Activated naive CD8-positive, alpha-beta T cell treated with anti-CD3 and anti-CD28 coated beads, Interleukin-2, amount 50 U/mL, for 16 hours (primary cell): ENCODE results near the gene SLC44A1.
"Not testable (repeated sequence)": the region's sequence is repeated elsewhere in the genome, so short reads cannot be mapped to it uniquely, and the experiment has no call there.

Source experiments
- DNase-seq: peaks from one replicate; pipeline ENCODE4 v3.0.0-alpha.2; 2020; ENCODE audit warnings: low read depth, low spot score

The SLC44A1 gene

DNA sequence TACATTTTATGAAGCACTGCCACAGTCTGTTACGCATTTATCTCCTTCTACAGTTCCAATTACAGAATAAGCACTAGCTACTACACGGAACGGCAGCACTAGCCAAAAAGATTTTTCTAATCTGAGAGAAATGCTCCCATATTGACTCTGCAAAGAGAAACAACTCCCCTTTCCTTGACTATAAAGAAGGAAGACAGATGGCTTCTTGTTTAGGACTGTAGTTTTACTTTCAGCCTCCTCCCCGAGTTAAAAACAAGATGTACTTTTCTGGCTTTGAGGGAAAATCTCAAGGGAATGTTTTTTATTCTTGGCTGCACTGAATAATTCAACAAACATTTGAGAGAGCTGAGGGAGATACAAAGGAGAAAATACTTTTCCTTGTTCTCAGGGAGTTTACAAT is 1.9 kb upstream of the SLC44A1 start:
- no peak for DNase-seq

GRCh38 chr9:105243015-105243686 is 1.3 kb upstream of the SLC44A1 start:
- no peak for DNase-seq

DNA sequence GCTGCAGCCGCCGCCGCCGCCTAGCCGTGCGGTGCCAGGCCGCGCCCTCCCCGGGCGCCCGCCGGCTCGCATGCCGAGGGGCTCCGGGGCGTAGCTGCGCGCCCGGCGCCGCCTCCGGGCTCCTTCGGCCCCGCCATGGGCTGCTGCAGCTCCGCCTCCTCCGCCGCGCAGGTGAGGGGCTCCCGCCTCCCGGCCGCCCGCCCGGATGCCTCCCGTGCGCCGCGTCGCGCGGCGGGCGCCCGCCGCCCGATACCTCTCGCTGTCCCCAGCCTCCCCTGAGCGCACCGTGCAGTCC is 230 bp downstream of the SLC44A1 start:
- peak; percentile 19 for DNase-seq

- peak; percentile 1 for DNase-seq
Measured at GRCh38 chr9:105245029-105245890, 809 bp downstream of the SLC44A1 start.

DNA sequence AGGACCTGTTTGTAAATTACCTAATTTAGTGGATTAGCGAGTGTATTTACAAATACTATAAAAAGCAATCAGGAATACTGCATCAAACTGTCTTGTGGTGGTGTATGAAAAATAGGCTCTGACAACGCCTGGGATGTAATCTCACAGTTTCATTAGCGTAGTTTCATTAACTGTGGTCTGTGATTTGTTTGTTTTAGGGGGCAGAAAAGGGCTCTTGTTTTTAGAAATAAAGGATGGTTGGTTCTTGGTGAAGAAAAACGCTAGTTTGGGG is 1.4 kb downstream of the SLC44A1 start:
- no peak for DNase-seq

- DNase-seq, result no peak
Measured at GRCh38 chr9:105246656-105247173, 2.3 kb downstream of the SLC44A1 start.

GRCh38 chr9:105248691-105249090 is 4.2 kb downstream of the SLC44A1 start:
- DNase-seq, result no peak

DNA sequence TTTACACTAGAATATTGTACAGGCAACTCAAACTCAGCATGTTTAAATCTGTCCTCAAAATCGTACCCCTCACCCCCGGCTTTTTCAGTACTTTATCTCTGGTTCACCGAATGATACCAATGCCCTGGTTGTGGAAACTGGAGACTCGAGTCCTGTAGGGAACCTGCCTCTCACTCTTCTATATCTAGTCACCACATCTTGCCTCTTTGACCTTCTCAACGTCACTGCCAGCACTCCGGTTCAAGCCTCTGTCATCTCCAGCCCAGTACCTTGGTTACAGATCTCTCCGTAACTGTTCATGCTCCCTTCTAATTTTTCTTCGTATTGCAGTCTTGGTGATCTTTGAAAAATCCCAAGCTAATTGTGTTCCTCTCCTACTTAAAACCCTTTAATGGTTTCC is 6.7 kb downstream of the SLC44A1 start:
- DNase-seq, result no peak

DNA sequence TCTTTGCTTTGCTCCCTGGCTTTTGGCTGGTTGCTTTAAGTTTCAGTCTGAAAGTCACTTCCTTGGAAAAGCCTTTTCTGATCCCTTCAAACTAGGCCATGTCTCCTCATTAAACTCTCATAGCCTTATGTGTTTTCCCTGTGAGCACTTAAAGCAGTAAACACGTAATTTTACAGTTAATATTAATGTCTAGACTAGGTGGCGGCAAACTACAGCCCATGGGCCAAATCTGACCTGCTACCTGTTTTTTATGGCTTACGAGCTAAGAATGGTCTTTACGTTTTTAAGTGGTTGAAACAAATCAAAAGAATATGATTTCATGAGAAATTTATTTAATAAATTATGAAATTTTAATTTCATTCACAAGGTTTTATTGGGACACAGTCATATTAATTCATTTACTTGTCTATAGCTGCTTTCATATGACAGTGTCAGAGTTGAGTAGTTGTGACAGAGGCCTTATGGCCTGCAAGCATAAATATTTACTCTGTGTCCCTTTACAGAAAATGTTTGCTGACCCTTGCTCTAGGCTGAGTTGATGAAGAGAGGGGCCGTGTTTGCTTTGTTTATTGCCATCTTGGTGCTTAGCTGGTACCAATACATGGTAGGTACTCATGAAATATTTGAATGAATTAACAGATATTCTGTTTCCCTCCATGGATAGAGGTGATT is 7.4 kb downstream of the SLC44A1 start:
- no peak for DNase-seq

DNA sequence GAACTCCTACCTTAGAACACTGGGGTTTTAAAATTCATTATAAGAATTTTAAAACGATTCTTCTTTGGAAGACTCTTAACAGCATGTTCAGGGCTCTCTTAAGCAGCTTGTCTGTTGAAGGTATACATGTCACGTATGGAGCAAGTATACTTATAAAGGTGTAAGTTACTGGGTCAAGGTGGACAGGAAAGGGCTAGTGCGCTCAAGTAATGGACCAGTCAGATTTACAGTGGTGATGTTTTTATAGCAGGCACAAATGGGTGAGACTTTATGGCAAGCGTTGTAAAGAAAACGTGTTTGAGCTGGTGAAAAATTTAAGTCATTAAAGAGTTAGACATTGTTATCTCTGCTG is 7.9 kb downstream of the SLC44A1 start:
- DNase-seq, result no peak

DNA sequence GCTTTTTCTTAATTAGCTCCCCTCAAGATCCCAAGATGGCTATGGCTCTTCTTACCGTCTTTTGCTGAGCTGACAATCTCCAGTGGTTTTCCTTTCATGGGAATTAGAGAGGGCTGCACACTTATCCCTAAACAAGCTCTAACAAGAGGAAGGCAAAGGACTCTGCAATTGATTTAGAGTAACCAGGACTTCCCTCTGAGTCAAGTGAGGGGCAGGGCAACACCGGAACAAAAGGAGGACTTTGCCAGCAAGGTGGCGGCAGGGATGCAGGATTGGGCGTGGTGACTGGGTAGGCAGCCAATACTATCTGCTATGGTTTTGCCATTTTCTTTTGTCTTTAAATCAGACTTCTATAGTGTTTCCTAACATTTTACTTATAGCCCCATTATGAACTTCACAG is 9.8 kb downstream of the SLC44A1 start:
- DNase-seq, result no peak

DNA sequence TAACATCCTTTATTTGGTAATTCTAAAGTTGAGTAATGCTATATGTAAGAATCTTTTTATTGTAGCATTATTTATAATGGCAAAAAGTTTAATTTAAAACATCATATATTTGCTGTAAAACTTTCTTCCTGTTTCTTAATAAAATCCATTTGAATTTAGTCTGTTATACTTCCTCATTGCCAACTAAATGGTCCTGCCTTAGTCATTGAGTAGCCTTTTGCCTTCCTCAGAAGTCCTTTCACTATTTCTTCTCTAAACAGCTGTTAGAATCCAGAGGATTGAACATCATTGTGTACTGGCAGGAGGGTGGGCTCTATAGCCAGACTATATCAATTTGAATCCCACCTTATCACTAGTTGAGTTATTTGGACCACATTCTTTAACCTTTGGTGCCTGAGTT is 11.0 kb downstream of the SLC44A1 start:
- DNase-seq, result no peak

DNA sequence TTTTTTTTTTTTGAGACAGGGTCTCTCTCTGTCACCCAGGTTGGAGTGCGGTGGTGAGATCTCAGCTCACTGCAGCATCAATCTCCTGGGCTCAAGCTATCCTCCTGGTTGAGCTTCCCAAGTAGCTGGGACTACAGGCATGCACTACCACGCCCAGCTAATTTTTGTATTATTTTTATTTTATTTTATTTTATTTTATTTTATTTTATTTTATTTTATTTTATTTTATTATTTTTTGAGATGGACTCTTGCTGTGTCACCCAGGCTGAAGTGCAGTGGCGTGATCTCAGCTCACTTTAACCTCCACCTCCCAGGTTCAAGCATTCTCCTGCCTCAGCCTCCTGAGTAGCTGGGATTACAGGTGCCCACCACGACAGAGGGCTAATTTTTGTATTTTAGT is 12.1 kb downstream of the SLC44A1 start:
- DNase-seq, result not testable (repeated sequence)

DNA sequence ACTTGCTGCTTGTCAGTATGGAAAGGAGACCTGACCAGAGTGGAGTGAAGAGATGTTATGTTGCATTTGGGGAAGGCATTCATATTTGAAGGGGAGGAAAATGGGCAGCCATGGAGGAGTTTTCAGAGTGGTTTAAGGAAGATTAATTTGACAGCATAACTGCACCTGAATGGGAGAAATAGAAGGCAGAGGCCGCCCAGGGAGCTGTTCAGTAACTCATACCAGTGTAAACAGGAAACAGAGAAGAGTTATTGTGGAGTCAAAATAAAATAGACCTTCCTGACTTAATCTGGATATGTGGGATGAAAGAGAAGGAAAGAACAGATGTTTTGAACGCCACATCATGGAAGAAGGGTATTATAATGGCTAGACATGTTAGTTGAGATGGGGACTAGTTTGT is 13.4 kb downstream of the SLC44A1 start:
- DNase-seq, result no peak

DNA sequence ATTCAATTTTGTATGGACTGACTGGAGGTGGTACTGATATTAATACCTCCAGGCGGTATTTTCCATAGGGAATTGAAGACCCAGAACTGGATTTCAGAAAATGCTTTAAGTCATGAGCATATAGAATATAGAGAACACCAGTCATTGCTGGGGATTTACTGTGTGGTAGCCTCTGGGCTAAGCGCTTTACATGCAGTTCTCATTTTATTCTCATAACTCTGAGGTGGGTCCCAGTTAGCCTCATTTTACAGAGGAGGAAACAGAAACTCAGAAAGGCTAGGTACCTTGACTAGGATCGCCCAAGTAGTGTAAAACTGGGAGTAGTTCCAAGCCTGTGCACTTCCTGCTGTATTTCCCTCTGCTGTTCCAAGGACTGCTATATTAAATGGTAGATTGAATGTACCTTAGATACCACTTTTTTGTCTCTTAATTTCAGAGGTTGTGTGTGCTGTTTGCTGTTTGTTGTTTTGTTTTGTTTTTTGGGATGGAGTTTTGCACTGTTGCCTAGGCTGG is 13.8 kb downstream of the SLC44A1 start:
- DNase-seq, result no peak

GRCh38 chr9:105259274-105259673 is 14.8 kb downstream of the SLC44A1 start:
- DNase-seq, result no peak

DNA sequence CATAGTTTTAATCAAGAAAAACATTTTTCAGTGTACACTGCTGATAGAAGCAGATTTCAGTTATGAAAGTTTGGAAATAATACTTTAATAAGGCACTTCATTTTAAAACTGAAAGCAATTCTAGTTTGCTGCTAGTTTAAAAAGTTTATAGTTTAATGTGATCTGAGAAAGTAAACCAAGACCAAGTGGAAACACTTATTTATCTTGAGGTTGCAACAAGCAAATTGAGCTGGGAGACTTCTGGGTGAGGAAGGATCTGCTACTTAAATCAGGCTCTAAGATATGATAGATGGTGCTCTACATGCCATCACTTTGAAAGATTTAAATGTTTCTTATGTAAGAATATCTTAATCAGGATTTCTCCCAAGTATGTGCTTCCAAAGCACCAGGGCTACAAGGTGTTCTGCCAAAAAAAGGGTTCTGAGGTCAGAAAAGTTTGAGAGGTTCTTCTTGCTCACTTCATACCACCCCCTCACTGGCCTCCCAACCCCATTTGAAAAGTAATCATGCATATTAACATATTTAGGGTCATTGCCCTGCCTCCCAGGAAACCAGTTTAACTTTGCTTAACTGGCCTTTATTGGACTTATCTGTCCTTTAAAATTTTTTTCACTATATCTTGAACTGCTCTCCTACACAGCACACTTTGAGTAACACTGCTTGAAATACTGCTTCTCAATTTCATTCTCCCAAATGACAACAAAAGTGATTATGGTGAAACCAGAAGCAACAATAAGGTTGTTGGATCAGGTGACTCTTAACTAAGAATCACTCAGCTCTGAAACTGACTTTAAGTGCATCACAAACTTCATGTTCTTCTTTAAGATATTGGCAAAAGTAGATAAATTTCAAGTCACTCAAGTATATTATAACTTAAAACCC is 15.5 kb downstream of the SLC44A1 start:
- no peak for DNase-seq

DNA sequence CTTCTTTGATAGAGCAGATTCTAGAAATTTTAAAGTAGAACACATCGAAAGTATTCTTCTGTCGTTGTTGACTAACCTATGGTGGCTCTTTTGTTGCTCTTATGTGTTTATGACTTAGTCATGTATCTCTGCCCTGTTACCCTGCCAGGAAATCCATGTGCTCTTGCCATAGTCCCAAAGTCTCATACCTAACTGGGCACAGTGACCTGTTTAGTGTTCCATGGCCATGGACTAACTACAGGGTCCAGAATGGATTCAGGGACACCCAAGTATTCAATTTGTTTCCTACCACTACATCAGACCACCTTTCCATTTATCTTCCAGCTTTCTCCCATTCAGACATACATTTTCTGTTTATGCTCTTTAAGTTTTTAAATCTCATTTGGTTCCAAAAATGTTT is 18.0 kb downstream of the SLC44A1 start:
- no peak for DNase-seq

DNA sequence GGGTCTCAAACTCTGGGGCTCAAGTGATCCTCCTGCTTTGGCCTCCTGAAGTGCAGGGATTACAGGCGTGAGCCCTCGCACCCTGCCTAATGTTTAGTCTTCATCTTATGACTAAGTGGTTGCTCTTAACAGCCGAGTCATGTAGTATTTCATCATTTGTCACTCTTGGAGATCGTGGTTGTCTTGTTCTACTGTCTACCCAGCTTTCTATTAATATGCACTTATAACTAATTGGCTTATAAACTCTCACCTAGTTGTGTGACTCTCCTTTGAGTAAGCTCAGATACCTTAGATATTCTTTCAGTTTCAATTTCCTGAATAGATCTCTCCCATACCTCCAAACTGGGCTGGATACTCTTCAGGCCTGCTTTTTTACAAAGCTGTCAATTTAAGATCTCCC is 19.9 kb downstream of the SLC44A1 start:
- no peak for DNase-seq

- DNase-seq, result not testable (repeated sequence)
Measured at GRCh38 chr9:105268254-105268653, 23.8 kb downstream of the SLC44A1 start.

- DNase-seq, result no peak
Measured at GRCh38 chr9:105269593-105269992, 25.1 kb downstream of the SLC44A1 start.

DNA sequence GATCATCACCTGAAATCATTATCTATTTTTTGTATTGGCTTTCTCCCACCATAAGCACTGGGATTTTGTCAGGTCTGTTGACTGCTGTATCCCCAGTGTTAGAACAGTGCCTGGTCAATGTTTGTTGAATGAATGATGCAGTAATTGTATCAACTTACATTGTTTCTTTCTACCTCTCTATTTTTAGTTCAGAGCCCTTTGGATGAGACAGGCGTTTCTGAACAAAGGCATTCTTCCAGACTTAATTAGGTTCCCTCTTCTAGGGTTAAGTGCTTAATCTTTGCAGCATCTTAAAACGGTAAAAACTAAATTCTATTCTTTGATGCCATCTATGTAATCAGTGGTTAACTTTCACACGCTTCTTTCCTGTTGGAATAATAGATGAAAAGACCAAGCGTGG is 26.3 kb downstream of the SLC44A1 start:
- DNase-seq, result no peak
